ENCODE results near the gene CD44.

The CD44 gene

GRCh38 chr11:35112056-35112845 lies 26.7 kb upstream of the CD44 start:
- no peak for DNase-seq (ENCODE audit: low read depth)

GRCh38 chr11:35112846-35113105 lies 26.2 kb upstream of the CD44 start:
- no peak for DNase-seq (ENCODE audit: low read depth)

DNA sequence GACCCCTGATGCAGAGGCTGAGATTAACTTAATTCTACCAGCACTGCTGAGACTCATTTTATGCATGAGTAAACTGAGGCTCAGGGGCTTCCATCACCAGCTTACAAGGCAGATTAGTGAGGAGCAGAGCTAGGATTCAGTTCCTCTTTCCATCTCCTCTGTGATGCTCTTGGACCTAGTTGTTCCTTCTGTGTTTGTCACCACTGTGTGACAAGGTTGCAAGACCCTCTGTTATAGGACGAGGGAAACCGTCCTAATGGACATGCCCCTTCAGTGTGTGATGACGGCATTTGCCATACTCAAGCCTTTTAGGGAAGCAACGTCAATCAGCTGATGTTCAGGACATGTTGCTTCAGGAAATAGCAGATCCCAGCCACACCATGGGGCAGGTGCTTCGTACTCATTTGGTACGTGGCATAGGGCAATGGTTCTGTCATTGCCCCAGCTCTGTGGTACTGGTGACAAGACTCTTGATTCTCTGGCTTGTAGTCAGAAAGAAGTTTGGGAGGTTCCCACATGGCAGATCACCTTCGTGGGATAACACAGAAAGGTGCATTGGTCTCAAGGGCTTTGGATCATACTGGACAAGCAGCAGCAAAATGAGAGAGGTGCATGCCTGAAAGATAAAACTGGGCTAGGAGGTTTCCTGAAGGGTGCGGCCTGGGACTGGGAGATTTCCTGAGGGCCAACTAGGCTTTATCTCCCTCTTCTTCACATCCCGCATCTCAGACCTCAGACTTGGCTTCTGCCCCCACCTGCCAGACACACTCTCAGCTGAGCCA lies 23.9 kb upstream of the CD44 start:
- DNase-seq (ENCODE audit: low read depth): no peak

DNA sequence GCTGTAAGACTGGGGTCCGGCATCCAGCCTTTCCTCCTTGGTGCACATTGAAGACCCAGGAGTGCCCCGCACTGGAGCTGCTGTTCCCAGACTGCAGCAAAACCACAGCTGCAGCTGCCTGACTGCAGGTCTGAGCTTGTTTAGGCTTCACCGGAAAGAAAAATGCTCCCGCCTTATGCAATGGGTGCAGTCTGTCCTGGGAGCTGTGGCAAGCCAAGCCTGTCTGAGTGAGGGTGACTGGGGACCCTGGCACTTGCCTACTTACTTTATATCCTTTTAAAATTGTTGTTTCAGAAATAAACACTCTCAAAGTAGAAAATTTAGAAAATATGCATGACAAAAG lies 23.3 kb upstream of the CD44 start:
- DNase-seq (ENCODE audit: low read depth): no peak

DNA sequence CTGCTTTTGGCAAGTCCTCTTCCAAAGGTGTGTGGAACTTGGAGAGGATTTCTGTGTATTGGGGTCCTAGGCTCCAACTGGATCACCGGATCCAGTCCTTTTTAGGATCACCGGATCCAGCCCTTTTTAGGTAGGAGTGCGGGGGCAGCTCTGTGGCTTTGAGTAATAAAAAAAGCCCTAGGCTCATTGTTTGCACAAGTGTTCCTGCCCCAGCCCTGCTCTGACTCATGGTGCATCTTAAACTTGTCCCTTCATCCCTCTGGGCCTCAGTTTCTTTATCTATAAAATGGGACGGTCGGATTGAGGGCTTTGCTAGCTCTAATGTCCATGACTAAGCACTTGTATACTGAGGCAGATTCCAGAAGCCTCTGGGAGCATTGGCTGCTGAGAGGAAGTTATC lies 22.7 kb upstream of the CD44 start:
- DNase-seq (ENCODE audit: low read depth): no peak

GRCh38 chr11:35116762-35117640 lies 22.0 kb upstream of the CD44 start:
- DNase-seq (ENCODE audit: low read depth): no peak

DNA sequence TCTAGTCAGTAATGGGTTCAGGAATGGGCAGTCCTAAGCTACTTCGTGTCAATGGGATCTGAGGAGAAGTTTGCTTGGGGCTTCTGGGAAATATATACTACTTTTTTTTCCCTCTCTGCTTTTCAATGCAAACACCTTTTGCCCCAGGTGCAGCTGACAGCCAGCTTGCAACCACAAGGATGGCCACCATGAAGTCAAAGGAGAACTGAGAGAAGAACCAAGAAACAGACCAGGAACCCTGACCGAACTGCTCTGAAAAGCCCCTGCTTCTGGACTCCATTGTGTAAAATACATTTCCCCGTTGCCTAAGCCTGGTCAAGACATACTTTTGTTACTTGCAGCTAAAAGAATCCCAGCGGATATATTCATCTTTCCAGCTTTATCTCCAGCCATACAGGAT lies 20.1 kb upstream of the CD44 start:
- no peak for DNase-seq (ENCODE audit: low read depth)

DNA sequence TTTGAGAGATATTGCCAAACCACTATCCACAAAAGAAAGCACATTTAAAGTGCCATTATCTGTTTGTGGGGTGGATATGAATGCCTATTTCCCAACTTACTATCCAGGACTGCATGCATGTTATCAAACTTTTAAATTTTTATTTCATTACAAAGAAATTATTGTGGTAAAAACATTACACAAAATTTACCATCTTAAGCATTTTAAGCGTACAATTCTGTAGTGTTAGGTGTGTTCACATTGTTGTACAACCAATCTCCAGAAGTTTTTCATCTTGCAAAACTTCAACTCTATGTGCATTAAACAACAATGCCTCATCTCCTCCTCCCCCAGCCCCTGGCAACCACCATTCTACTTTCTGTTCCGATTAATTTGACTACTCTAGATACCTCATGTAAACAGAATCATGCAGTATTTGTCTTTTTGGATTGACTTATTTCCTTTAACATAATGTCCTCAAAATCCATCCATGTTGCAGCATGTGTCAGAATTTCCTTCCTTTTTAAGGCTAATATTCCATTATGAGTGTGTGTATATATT lies 17.6 kb upstream of the CD44 start:
- no peak for DNase-seq (ENCODE audit: low read depth)

GRCh38 chr11:35122308-35122707 lies 16.7 kb upstream of the CD44 start:
- no peak for DNase-seq (ENCODE audit: low read depth)

GRCh38 chr11:35126000-35126878 lies 12.7 kb upstream of the CD44 start:
- no peak for DNase-seq (ENCODE audit: low read depth)

DNA sequence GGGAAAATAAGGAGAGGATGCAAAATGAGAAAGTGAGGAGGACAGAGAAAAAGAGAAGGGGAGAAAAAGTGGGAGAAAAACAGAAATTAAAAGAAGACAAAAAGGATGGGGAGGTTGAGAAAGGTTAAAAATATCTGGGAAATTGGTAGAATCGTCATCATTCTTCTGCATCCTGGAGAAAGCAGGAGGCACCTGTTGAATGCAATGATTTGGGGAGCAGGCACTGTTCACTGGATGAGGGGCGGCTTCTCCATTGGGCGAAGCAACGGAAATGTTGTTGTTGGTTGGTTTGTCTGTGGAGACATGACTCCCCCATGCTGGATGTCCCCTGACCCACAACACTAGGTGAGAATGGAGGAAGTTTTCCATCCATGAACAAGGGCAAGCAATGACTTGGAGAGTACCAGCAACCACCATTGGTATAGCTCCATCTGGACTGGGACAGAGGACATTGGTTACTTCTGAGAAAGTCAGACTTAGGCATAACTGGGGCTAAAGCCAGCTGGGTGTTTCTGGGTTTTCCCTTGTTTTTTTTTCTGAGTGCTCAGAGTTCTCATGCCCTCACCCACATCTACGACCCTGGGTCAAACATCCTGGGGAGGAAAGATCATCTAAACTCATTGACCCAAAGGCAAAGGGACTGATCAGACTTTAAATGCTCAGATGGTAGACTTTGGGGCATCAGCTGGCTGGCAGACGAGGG lies 11.9 kb upstream of the CD44 start:
- DNase-seq (ENCODE audit: low read depth): no peak

- no peak for DNase-seq (ENCODE audit: low read depth)
Measured at GRCh38 chr11:35127619-35128018, 11.4 kb upstream of the CD44 start.

DNA sequence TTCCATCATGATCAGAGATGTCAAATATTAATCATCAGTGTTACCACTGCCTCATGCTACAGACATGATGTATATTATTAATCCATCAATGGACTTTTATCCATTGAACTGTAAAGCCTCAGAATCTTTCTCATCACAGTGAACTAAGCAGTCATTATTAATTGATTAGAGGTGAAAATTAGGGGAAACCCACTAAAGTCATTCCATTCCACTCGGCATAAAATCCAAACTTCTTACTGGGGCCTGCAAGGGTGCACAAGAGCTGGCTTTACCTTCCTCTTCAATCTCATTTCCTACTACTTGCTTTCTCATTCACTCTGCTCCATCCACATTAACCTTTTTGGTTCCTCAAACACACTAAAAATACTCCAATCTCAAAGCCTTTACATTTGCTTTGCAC lies 7.9 kb upstream of the CD44 start:
- DNase-seq (ENCODE audit: low read depth): no peak

GRCh38 chr11:35131886-35132285 lies 7.1 kb upstream of the CD44 start:
- DNase-seq (ENCODE audit: low read depth): no peak

- DNase-seq (ENCODE audit: low read depth): no peak
Measured at GRCh38 chr11:35133656-35134055, 5.3 kb upstream of the CD44 start.

- no peak for DNase-seq (ENCODE audit: low read depth)
Measured at GRCh38 chr11:35134403-35135148, 4.4 kb upstream of the CD44 start.

GRCh38 chr11:35135222-35135621 lies 3.7 kb upstream of the CD44 start:
- DNase-seq (ENCODE audit: low read depth): no peak

GRCh38 chr11:35136311-35136710 lies 2.7 kb upstream of the CD44 start:
- no peak for DNase-seq (ENCODE audit: low read depth)

GRCh38 chr11:35138058-35138457 lies 913 bp upstream of the CD44 start:
- DNase-seq (ENCODE audit: low read depth): no peak

- DNase-seq (ENCODE audit: low read depth): no peak
Measured at GRCh38 chr11:35138606-35138942, 397 bp upstream of the CD44 start.

All from iris pigment epithelial cell (primary cell).